ENCODE results near the gene DYNC1I2. TPM values are rescaled to one million over a fixed set of nuclear protein-coding genes. Genes with fewer than 3 reads are reported as not detected.
A peak's percentile ranks its signal among the peaks of the same experiment; 100 is the strongest.

The DYNC1I2 gene
- total RNA-seq, 1 donor from 2014 or later, result 89.1 TPM

GRCh38 chr2:171706152-171706803, 19.0 kb downstream of the DYNC1I2 start:
- DNase-seq (no peak), ATAC-seq (no peak)
- Histone ChIP-seq H3K27ac (no peak overlapping the region), H3K4me3 (no peak overlapping the region), H3K27me3 (no peaks in the 10 kb centered on the region), H3K36me3 (peaks cover 36% of the 10 kb centered on the region), H3K4me1 (peaks cover 4% of the 10 kb centered on the region), H3K9me3 (no peaks in the 10 kb centered on the region)
- TF ChIP-seq CTCF (IDR thresholded peaks at IDR 0.05), result peak; percentile 21
- intact Hi-C loops (cut with DNase I), result no loop called here

GRCh38 chr2:171707752-171708151, 20.5 kb downstream of the DYNC1I2 start:
- no peak for ATAC-seq
- no peak for TF ChIP-seq CTCF (IDR thresholded peaks at IDR 0.05)
- DNase-seq, result no peak
- no peak overlapping the region for H3K4me3 ChIP-seq
- intact Hi-C loops (cut with DNase I), result no loop called here
- H3K4me1 ChIP-seq, result peaks cover 4% of the 10 kb centered on the region
- H3K9me3 ChIP-seq, result no peaks in the 10 kb centered on the region
- no peak overlapping the region for H3K27ac ChIP-seq
- H3K27me3 ChIP-seq, result no peaks in the 10 kb centered on the region
- peaks cover 35% of the 10 kb centered on the region for H3K36me3 ChIP-seq

GRCh38 chr2:171709011-171709685, 21.9 kb downstream of the DYNC1I2 start:
- TF ChIP-seq CTCF (IDR thresholded peaks at IDR 0.05), result no peak
- Histone ChIP-seq H3K4me3 (no peak overlapping the region), H3K36me3 (peaks cover 32% of the 10 kb centered on the region), H3K9me3 (no peaks in the 10 kb centered on the region), H3K27ac (no peak overlapping the region), H3K4me1 (peaks cover 4% of the 10 kb centered on the region), H3K27me3 (no peaks in the 10 kb centered on the region)
- intact Hi-C loops (cut with DNase I), result no loop called here
- DNase-seq (no peak), ATAC-seq (no peak)

- no peak for TF ChIP-seq CTCF (IDR thresholded peaks at IDR 0.05)
- intact Hi-C loops (cut with DNase I), result no loop called here
- no peak for DNase-seq
- no peak for ATAC-seq
- Histone ChIP-seq H3K4me3 (no peak overlapping the region), H3K9me3 (no peaks in the 10 kb centered on the region), H3K27me3 (no peaks in the 10 kb centered on the region), H3K36me3 (peaks cover 43% of the 10 kb centered on the region), H3K27ac (no peak overlapping the region), H3K4me1 (peaks cover 2% of the 10 kb centered on the region)
These were observed 24.1 kb downstream of the DYNC1I2 start for GRCh38 chr2:171711351-171711750.

- DNase-seq (no peak), ATAC-seq (no peak)
- Histone ChIP-seq H3K27ac (no peak overlapping the region), H3K4me1 (no peaks in the 10 kb centered on the region), H3K9me3 (no peaks in the 10 kb centered on the region), H3K4me3 (no peak overlapping the region), H3K27me3 (no peaks in the 10 kb centered on the region), H3K36me3 (peaks cover 47% of the 10 kb centered on the region)
- intact Hi-C loops (cut with DNase I), result no loop called here
- TF ChIP-seq CTCF (IDR thresholded peaks at IDR 0.05), result no peak
These were observed 24.8 kb downstream of the DYNC1I2 start for GRCh38 chr2:171712051-171712450.

Measured in upper lobe of right lung (tissue), 1 donor.